ENCODE data around the gene CCR4.
"Not testable (repeated sequence)": the region's sequence is repeated elsewhere in the genome, so short reads cannot be mapped to it uniquely, and the experiment has no call there.

The CCR4 gene

DNA sequence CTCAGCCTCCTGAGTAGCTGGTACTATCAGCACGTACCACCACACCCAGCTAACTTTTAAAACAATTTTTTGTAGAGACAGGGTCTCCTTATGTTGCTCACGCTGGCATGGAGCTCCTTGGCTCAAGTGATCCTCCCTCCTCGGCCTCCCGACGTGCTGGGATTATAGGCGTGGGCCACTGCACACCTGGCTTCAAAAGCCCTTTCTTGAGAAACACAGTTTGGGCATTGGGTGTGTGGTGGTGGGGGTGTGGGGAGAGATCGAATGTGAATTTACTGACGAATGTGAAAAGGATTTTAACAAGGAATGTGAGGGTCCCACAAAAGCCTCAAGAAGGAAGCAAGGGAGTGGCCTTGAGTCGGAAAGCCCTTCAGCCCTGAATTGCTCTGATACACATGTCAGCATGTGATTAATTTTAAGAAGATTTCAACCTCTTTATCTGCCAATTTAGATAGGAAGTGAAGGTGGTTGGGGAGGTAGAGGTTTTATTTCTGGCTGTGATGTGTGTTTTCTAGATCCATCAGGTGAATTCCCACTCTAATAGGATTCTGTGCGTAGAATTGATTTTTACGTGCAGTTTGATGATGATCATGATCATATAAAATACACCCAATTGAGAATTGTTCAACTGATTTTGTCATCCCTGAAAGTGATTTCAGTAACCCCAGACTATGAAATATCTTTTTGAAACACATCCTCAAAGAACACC lies 1.1 kb downstream of the CCR4 start:
- no peak for DNase-seq

DNA sequence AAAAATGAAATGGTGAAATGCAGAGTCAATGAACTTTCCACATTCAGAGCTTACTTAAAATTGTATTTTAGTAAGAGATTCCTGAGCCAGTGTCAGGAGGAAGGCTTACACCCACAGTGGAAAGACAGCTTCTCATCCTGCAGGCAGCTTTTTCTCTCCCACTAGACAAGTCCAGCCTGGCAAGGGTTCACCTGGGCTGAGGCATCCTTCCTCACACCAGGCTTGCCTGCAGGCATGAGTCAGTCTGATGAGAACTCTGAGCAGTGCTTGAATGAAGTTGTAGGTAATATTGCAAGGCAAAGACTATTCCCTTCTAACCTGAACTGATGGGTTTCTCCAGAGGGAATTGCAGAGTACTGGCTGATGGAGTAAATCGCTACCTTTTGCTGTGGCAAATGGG lies 3.1 kb downstream of the CCR4 start:
- DNase-seq = no peak

GRCh38 chr3:32956750-32957570 lies 5.5 kb downstream of the CCR4 start:
- no peak for DNase-seq

- DNase-seq = no peak
Measured at GRCh38 chr3:32958509-32958908, 7.1 kb downstream of the CCR4 start.

DNA sequence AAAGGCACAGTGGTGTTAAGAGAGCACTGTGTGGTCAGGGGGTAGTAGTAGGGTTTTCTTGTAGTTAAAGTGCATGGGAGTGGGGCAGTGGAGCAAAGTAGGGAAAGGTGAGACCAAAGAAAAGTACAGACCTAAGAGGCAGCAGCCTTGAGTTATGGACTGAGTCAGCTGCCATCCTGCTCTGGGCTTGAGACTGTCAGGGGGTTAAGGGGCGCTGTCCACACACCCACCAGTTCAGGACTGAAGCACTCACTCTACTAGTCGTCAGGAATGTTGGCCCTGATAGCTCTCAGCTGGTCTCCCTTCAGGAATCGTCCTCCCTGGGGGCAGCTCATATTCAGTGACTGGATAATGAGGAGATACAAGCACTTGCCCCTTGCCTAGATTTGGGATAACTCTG lies 7.9 kb downstream of the CCR4 start:
- DNase-seq = no peak

DNA sequence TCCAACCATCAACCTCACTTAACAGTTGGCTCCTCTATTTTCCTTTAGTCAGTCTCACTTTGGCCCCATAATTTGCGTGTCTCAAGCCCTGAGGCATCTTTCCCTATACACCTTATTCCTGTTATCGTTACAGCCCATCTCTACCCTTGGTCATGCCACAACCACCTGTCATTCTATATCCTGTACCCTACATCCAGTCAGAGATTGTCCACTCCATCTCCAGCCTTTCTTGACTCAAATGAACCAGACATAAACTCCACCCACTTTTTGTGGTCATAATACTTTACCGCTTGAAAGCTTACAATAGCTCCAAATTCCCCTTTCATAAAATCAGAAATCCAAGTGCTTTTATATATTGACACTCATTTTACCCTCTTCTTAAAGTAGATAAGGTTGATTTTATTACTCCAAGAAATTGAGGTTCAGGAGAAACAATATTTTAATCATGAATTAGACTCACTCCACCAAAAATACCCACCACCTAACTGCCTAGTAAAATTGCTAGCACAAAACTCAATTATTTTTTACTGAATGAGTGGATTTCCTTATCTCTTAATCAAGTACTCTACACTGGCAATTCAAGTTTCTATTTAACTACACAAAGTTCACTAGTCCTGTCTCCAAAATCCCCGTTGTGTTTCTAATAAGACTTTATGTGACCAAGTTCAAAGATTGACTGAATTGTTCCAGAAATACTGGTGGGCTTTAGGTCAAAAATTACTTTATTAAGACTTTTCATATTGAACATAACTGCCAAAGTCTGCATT lies 9.1 kb downstream of the CCR4 start:
- no peak for DNase-seq

DNA sequence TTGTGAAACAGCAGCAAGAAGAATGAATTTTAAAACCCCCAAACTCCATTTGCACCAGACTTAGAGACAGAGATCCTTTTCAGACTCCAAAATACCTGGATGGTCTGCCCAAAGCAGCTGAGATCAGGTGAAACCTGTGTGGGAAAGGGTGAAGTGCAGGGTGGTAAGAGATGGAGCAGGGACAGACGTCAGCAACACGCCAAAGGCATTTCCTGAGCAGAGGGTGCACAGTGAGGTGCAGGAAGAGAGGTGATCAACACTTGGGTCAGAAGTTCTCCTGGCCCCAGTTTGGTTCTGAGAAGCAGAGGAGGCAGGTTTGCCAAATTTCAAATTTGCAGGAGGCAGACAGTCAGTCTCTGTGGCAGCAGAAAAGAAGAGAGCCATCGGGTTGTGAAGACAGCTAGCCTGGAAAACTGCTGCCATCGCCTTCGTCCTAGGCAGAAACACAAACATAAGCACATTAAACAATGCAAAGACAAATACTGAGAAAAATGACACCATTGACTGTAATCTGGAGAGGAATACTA lies 9.8 kb downstream of the CCR4 start:
- DNase-seq = no peak

DNA sequence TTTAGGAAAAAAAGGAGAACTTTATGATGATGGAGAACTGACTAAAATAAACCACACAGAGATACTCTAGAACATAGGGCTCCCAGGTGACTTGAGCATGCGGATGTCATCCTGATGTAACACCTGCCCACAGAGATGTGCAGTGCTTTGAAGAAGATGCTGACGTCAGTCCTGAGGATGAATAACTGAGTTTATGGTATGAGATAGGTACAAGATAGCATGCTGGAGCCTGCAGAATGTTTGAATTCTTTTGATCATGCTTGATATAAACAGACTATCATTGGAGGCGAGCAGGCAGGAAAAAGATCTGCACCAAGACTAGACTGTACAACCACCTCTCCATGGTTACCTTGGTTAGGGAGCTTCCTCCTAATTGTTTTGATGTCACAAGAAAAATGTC lies 12.4 kb downstream of the CCR4 start:
- DNase-seq = no peak

DNA sequence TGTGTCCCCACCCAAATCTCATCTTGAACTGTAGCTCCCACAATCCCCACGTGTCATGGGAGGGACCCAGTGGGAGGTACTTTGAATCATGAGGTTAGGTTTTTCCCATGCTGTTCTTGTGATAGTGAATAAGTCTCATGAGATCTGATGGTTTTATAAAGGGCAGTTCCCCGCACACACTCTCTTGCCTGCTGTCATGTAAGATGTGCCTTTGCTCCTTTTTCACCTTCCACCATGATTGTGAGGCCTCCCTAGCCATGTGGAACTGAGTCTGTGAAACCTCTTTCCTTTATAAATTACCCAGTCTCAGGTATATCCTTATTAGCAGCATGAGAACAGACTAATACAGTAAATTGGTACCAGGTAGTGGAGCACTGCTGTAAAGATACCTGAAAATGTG lies 13.3 kb downstream of the CCR4 start:
- not testable (repeated sequence) for DNase-seq

GRCh38 chr3:32965617-32966213 lies 14.3 kb downstream of the CCR4 start:
- not testable (repeated sequence) for DNase-seq

- DNase-seq = not testable (repeated sequence)
Measured at GRCh38 chr3:32966627-32967026, 15.2 kb downstream of the CCR4 start.

GRCh38 chr3:32968166-32968919 lies 16.9 kb downstream of the CCR4 start:
- no peak for DNase-seq

DNA sequence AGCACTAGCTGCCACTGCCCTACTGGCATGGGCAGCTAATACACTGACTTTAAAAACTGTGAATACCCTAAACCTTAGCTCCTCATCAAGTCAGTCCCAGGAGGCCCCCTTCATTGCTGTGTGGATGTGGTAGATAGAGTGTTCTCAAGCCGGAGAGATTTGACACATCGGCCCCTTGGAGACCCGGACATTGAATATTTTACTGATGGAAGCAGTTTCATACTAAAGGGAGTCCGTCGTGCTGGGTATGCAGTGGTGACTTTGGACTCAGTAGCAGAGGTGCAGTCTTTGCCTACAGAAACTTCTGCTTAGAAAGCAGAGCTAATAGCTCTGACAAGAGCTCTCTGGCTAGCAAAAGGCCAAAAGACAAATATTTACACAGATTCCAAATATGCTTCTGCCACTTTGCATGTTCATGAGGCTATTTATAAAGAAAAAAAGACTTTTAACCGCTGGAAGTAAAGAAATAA lies 17.5 kb downstream of the CCR4 start:
- DNase-seq = no peak

- no peak for DNase-seq
Measured at GRCh38 chr3:32969656-32970055, 18.2 kb downstream of the CCR4 start.

- DNase-seq = not testable (repeated sequence)
Measured at GRCh38 chr3:32971291-32971690, 19.8 kb downstream of the CCR4 start.

DNA sequence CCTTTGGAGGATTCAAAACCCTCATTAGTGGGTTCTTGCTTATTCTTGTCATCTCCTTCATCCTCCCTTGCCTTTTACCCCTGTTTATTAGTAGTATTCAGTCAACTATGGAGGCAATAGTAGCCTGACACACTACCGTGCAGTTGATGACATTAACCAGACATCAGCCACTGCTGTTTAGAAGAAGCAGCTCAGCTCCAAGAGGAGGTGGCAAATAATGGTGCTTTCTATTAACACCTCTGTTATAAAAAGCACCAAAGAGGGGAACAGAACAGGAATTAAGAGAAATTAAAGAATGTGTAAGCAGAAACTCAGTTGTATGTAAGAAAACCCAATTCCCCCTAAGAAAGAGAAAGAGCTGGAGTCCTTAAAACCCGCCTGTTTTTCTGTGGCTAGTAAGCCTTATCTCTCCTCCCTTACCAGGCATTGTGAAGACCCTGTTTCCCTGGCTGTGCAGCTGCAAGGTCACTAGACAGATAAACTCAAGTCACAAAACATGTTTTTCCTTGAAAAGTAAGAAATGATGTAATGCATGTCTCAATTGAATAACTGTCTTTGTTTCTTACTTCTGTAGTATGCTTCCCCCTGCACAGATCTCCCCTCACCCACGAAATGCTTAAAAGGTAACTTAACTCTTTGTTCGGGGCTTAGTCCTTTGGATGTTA lies 21.2 kb downstream of the CCR4 start:
- DNase-seq = no peak

GRCh38 chr3:32973982-32974381 lies 22.5 kb downstream of the CCR4 start:
- DNase-seq = no peak

DNA sequence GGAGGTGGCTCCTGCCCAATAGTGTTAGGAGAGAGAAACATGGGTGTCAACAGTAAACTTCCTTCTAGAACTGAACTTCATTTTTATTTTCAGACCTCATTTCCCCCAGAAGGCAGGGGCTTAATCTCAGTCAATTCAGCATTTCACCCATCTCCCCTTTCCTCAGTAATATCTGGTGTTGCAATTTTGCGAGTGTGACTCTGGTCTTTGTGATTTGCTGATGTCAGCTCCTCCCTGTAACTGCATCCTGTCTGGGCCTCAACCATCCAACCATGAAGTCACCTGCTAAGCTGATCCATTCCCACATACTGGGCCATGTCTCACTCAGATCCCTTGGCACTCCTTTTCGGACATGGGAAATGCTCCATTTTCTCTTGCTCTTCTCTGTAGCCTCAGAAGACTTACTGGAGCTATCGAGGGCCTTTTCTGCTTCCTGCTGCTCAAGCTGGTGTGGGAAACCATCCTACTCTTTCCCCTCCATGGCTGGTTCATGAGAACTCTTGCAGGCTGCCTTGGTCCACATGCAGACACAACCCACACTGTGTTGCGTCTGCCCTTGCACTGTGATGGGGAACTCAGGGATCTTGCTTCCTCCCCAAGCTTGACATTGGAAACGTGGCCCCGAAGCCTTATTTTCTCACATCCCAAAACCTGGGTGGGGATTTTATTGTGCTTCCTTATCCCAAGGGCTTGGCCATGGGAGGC lies 24.6 kb downstream of the CCR4 start:
- no peak for DNase-seq

DNA sequence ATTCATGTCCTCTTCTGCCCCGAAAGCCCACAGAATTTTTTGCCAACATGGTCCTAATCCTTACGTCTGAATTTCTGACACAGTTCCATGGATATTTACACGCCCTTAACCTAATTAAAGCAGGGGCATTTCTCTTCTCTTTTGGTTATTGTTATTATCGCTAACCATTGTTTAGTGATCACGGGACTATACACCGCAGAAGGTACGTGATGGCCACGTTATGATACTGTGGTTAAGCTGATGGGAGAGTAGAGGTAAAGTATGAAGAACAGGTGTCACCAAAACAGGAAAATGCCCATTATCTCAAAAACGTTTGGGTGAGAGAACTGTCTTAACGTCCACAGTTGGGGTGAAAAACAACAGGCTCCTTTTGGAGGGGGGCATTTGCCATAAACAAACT lies 26.4 kb downstream of the CCR4 start:
- no peak for DNase-seq

DNA sequence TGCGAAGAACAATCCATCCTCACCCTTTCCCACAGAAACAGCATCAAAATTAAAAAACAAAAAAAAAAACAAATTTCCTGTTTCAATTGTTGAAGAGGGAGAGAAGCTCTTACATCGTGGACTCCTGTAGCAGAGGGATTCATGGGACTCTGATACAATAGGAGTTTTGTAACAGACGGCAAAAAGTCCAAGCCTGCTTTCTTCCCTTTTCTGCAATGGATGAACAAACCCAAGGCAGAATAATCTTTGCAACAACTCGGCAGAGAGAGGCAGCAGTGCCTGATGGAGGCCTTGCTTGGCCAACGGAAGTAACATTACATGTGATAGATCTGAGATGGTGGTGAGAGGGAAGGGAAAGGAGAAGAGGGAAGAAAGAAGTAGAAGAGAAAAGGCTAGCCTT lies 26.9 kb downstream of the CCR4 start:
- DNase-seq = no peak

- no peak for DNase-seq
Measured at GRCh38 chr3:32983124-32983523, 31.7 kb downstream of the CCR4 start.
